Mesenchymal stem cell (in vitro differentiated cells and primary cell): ENCODE results near the gene CHPF.
A peak's percentile ranks its signal among the peaks of the same experiment; 100 is the strongest.

Experiments used
- DNase-seq: peaks from one replicate; pipeline ENCODE4 v3.0.0-alpha.2; 2013
- H2AFZ ChIP-seq: one replicate; pipeline ENCODE4 v1.6.1; 2013; ENCODE audit warnings: low read depth, mild to moderate bottlenecking, control low read depth, inconsistent platforms, low read length, moderate library complexity
- H2AK5ac ChIP-seq: 2 replicates; pipeline ENCODE4 v1.6.1; 2013; ENCODE audit warnings: low read length, moderate library complexity, mild to moderate bottlenecking, inconsistent platforms; ENCODE audit not compliant: severe bottlenecking
- H2BK120ac ChIP-seq: one replicate; pipeline ENCODE4 v1.6.1; 2013; ENCODE audit warnings: low read depth, mild to moderate bottlenecking, inconsistent platforms, low read length, moderate library complexity
- H2BK12ac ChIP-seq, 2 experiments: one replicate each; pipeline ENCODE4 v1.6.1; 2013; ENCODE audit warnings: inconsistent platforms in 2 of 2, low read length in 2 of 2, mild to moderate bottlenecking in 2 of 2, moderate library complexity in 2 of 2, control low read depth in 1 of 2
- H2BK15ac ChIP-seq: one replicate; pipeline ENCODE4 v1.6.1; 2013; ENCODE audit warnings: mild to moderate bottlenecking, low read depth, inconsistent platforms; ENCODE audit not compliant: poor library complexity, severe bottlenecking
- H2BK5ac ChIP-seq: 2 replicates; pipeline ENCODE4 v1.6.1; 2013; ENCODE audit warnings: low read depth, mild to moderate bottlenecking, low read length, control low read depth, inconsistent platforms; ENCODE audit not compliant: poor library complexity, severe bottlenecking
- H3K14ac ChIP-seq, 2 experiments: one replicate each; pipeline ENCODE4 v1.6.1; 2013; ENCODE audit warnings: inconsistent platforms in 2 of 2, low read length in 2 of 2, control low read depth in 1 of 2, mild to moderate bottlenecking in 1 of 2, moderate library complexity in 1 of 2
- H3K18ac ChIP-seq, 2 experiments: one replicate each; pipeline ENCODE4 v1.6.1; 2013; ENCODE audit warnings: inconsistent platforms in 2 of 2, low read length in 2 of 2, control low read depth in 1 of 2, low read depth in 1 of 2, mild to moderate bottlenecking in 1 of 2
- H3K23ac ChIP-seq, 2 experiments: one replicate each; pipeline ENCODE4 v1.6.1; 2013; ENCODE audit warnings: inconsistent platforms in 2 of 2, low read length in 2 of 2, mild to moderate bottlenecking in 2 of 2, moderate library complexity in 2 of 2, control low read depth in 1 of 2
- H3K27ac ChIP-seq: 2 replicates; pipeline ENCODE4 v1.5.1; 2013; ENCODE audit warnings: mild to moderate bottlenecking, moderate library complexity, low read length, control low read depth, inconsistent platforms; ENCODE audit not compliant: poor library complexity, severe bottlenecking
- H3K27me3 ChIP-seq, 2 experiments: 2 replicates each; pipeline versions ENCODE4 v1.6.1 to v1.7.0; 2013; ENCODE audit warnings: low read length in 2 of 2, mild to moderate bottlenecking in 2 of 2, moderate library complexity in 2 of 2, control low read depth in 1 of 2, inconsistent platforms in 1 of 2; ENCODE audit not compliant: control insufficient read depth in 1 of 2, insufficient read depth in 1 of 2
- H3K36me3 ChIP-seq, 2 experiments: 2 replicates each; pipeline versions ENCODE4 v1.6.1 to v1.7.0; 2013; ENCODE audit warnings: low read length in 2 of 2, control low read depth in 1 of 2, inconsistent platforms in 1 of 2, low read depth in 1 of 2, mild to moderate bottlenecking in 1 of 2; ENCODE audit not compliant: insufficient read depth in 2 of 2, control insufficient read depth in 1 of 2
- H3K4ac ChIP-seq, 2 experiments: one replicate each; pipeline ENCODE4 v1.6.1; 2013; ENCODE audit warnings: inconsistent platforms in 2 of 2, low read length in 2 of 2, mild to moderate bottlenecking in 2 of 2, moderate library complexity in 2 of 2, control low read depth in 1 of 2, low read depth in 1 of 2
- H3K4me1 ChIP-seq: 2 replicates; pipeline ENCODE4 v1.6.1; 2013; ENCODE audit warnings: low read depth, low read length, control low read depth; ENCODE audit not compliant: control insufficient read depth, insufficient read depth
- H3K4me2 ChIP-seq: 2 replicates; pipeline ENCODE4 v1.6.1; 2013; ENCODE audit warnings: low read length, mild to moderate bottlenecking, inconsistent platforms; ENCODE audit not compliant: poor library complexity, severe bottlenecking
- H3K4me3 ChIP-seq, 2 experiments: 2 replicates each; pipeline versions ENCODE4 v1.5.1 to v1.7.0; 2013; ENCODE audit warnings: low read length in 2 of 2, mild to moderate bottlenecking in 2 of 2, control low read depth in 1 of 2, low read depth in 1 of 2; ENCODE audit not compliant: insufficient read depth in 1 of 2
- H3K79me1 ChIP-seq: replicated peaks from 2 replicates; pipeline ENCODE4 v1.6.1; 2013; ENCODE audit warnings: mild to moderate bottlenecking, control low read depth, low read length, inconsistent platforms; ENCODE audit not compliant: poor library complexity, severe bottlenecking
- H3K9ac ChIP-seq: 2 replicates; pipeline ENCODE4 v1.7.0; 2013; ENCODE audit warnings: mild to moderate bottlenecking, low read length, moderate library complexity
- H3K9me3 ChIP-seq: 2 replicates; pipeline ENCODE4 v1.7.0; 2013; ENCODE audit warnings: mild to moderate bottlenecking, low read length; ENCODE audit not compliant: control insufficient read depth
- H4K8ac ChIP-seq: one replicate; pipeline ENCODE4 v1.6.1; 2013; ENCODE audit warnings: inconsistent platforms, mild to moderate bottlenecking, low read length, moderate library complexity
- H4K91ac ChIP-seq: one replicate; pipeline ENCODE4 v1.6.1; 2013; ENCODE audit warnings: mild to moderate bottlenecking, low read length, inconsistent platforms
- WGBS: methylation state at CpG from one replicate; pipeline ENCODE4 v1.1.7; 2013; ENCODE audit warnings: mixed read lengths; 5-methylcytosine and 5-hydroxymethylcytosine counted together

CHPF gene

GRCh38 chr2:219570194-219570923, 26.8 kb upstream of the CHPF start:
- H3K36me3 ChIP-seq = peaks cover 21 to 29% of the 10 kb centered on the region in 2 experiments
- peak overlapping the region; percentile 83 for H2AFZ ChIP-seq
- H3K79me1 ChIP-seq = peaks cover 15% of the 10 kb centered on the region
- H2BK5ac ChIP-seq = no peak overlapping the region
- H3K4ac ChIP-seq = peak overlapping the region; percentile 89 to 92
- H4K8ac ChIP-seq = peak overlapping the region; percentile 95
- H3K23ac ChIP-seq = peak overlapping the region; percentile 39 to 84
- H2AK5ac ChIP-seq = no peak overlapping the region
- H2BK120ac ChIP-seq = peak overlapping the region; percentile 69
- peaks cover 8 to 10% of the 10 kb centered on the region in 2 experiments for H3K27me3 ChIP-seq
- H3K9me3 ChIP-seq = no peaks in the 10 kb centered on the region
- H3K4me1 ChIP-seq = peaks cover 20% of the 10 kb centered on the region
- H2BK15ac ChIP-seq = peak overlapping the region; percentile 89
- H4K91ac ChIP-seq = peak overlapping the region; percentile 93
- H3K14ac ChIP-seq = peak overlapping the region; percentile 17 to 96
- H3K27ac ChIP-seq = no peak overlapping the region
- peak overlapping the region; percentile 90 to 96 for H3K18ac ChIP-seq
- DNase-seq = peak; percentile 38
- peak overlapping the region; percentile 80 for H3K9ac ChIP-seq
- peak overlapping the region; percentile 83 for H3K4me2 ChIP-seq
- H3K4me3 ChIP-seq = peak overlapping the region; percentile 77 to 88
- H2BK12ac ChIP-seq = peak overlapping the region in 1 of 2 experiments; percentile 24
- 17% methylated on average over 67 of the region's 95 CpGs for WGBS

- H3K4me2 ChIP-seq = peak overlapping the region; percentile 83
- no peak overlapping the region for H4K91ac ChIP-seq
- no peak overlapping the region for H3K4ac ChIP-seq
- peak overlapping the region; percentile 80 for H3K9ac ChIP-seq
- no peak overlapping the region for H2BK120ac ChIP-seq
- peaks cover 3% of the 10 kb centered on the region in 2 experiments for H3K27me3 ChIP-seq
- H2BK12ac ChIP-seq = no peak overlapping the region
- H3K18ac ChIP-seq = no peak overlapping the region
- H3K23ac ChIP-seq = no peak overlapping the region
- H4K8ac ChIP-seq = no peak overlapping the region
- H3K14ac ChIP-seq = no peak overlapping the region
- DNase-seq = no peak
- no peak overlapping the region for H3K27ac ChIP-seq
- H2AK5ac ChIP-seq = no peak overlapping the region
- no peak overlapping the region for H2AFZ ChIP-seq
- peaks cover 15% of the 10 kb centered on the region for H3K79me1 ChIP-seq
- H3K4me3 ChIP-seq = peak overlapping the region in 1 of 2 experiments; percentile 77
- H3K9me3 ChIP-seq = no peaks in the 10 kb centered on the region
- peaks cover 20% of the 10 kb centered on the region for H3K4me1 ChIP-seq
- no peak overlapping the region for H2BK15ac ChIP-seq
- H3K36me3 ChIP-seq = peaks cover 21 to 34% of the 10 kb centered on the region in 2 experiments
- no peak overlapping the region for H2BK5ac ChIP-seq
- 75% methylated on average over 4 of the region's 6 CpGs for WGBS
Observed at GRCh38 chr2:219569635-219570034, 26.0 kb upstream of the CHPF start.

DNA sequence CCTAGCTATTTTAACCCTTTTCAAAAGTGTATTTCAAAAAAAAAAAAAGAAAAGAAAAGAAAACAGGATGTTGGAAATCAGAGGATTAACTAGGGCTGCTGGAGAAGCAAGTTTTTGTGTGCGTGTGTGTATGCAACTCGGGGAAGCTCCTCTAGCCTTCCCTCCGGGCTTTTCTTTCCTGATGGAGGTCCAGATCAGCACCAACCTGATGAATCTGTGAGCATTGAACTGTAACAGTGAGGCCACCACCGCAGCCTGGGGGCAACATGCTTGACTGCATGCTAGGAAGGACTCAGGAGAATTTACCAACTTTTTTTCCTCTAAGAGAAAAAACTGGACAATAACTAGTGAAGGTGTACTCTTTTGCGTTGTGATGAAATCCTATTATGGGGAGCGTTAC, 25.4 kb upstream of the CHPF start:
- no peak overlapping the region for H3K14ac ChIP-seq
- no peak overlapping the region for H3K4ac ChIP-seq
- no peak for DNase-seq
- H3K4me2 ChIP-seq = no peak overlapping the region
- peaks cover 20% of the 10 kb centered on the region for H3K4me1 ChIP-seq
- H3K79me1 ChIP-seq = peaks cover 15% of the 10 kb centered on the region
- no peaks in the 10 kb centered on the region for H3K9me3 ChIP-seq
- H3K23ac ChIP-seq = no peak overlapping the region
- WGBS = 95% methylated on average over 5 of the region's 6 CpGs
- H3K9ac ChIP-seq = no peak overlapping the region
- no peak overlapping the region for H2BK120ac ChIP-seq
- no peak overlapping the region for H3K18ac ChIP-seq
- no peak overlapping the region for H3K4me3 ChIP-seq
- H3K36me3 ChIP-seq = peaks cover 21 to 40% of the 10 kb centered on the region in 2 experiments
- no peaks in the 10 kb centered on the region for H3K27me3 ChIP-seq
- H2BK5ac ChIP-seq = no peak overlapping the region
- no peak overlapping the region for H4K8ac ChIP-seq
- H2AFZ ChIP-seq = no peak overlapping the region
- H2AK5ac ChIP-seq = no peak overlapping the region
- H2BK12ac ChIP-seq = no peak overlapping the region
- no peak overlapping the region for H4K91ac ChIP-seq
- no peak overlapping the region for H3K27ac ChIP-seq
- H2BK15ac ChIP-seq = no peak overlapping the region

GRCh38 chr2:219567791-219568361, 24.3 kb upstream of the CHPF start:
- peaks cover 20% of the 10 kb centered on the region for H3K4me1 ChIP-seq
- H2BK120ac ChIP-seq = no peak overlapping the region
- H3K4me2 ChIP-seq = no peak overlapping the region
- no peak overlapping the region for H2BK5ac ChIP-seq
- H3K27ac ChIP-seq = no peak overlapping the region
- WGBS = 93% methylated on average over 35 of the region's 35 CpGs
- DNase-seq = no peak
- H3K18ac ChIP-seq = no peak overlapping the region
- H3K4me3 ChIP-seq = no peak overlapping the region
- peaks cover 25 to 50% of the 10 kb centered on the region in 2 experiments for H3K36me3 ChIP-seq
- no peak overlapping the region for H2BK12ac ChIP-seq
- H2BK15ac ChIP-seq = no peak overlapping the region
- H4K8ac ChIP-seq = no peak overlapping the region
- no peak overlapping the region for H2AFZ ChIP-seq
- peaks cover 15% of the 10 kb centered on the region for H3K79me1 ChIP-seq
- no peak overlapping the region for H3K4ac ChIP-seq
- no peaks in the 10 kb centered on the region for H3K27me3 ChIP-seq
- no peak overlapping the region for H3K14ac ChIP-seq
- no peak overlapping the region for H4K91ac ChIP-seq
- H3K9me3 ChIP-seq = no peaks in the 10 kb centered on the region
- H2AK5ac ChIP-seq = no peak overlapping the region
- H3K9ac ChIP-seq = no peak overlapping the region
- no peak overlapping the region for H3K23ac ChIP-seq
